Measurements from ENCODE around the gene CISTR.

DNA sequence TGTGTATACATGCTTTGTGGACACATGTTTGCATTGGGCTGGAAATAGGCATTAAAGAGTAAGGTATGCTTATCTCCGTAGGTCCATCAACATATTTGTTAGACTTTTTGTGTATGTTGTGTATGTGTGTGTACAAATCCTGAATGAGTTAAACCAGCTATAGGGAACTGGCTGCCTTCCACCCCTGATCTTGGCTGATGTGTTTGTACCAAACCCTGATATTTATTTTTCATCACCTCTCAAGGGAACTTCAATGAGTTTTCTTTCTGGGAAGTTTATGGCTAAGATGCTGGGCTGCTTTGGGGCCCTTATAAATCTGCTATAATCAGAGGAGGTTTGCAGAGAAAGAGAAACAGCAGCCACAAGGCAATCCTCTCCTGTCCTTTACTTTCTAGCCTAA is 37.1 kb upstream of the CISTR start:
- TF ChIP-seq YY1 (IDR thresholded peaks at IDR 0.05; ENCODE audit: insufficient read depth, insufficient read length) (no peak), ZNF274 (IDR thresholded peaks at IDR 0.05; ENCODE audit: low read depth, low read length) (no peak)

All from NT2/D1 (cell line).